Glutamatergic neuron (in vitro differentiated cells): ENCODE measurements around the gene ATRN. TPM values are rescaled to one million over a fixed set of nuclear protein-coding genes. Genes with fewer than 3 reads are reported as not detected.

Experiments used
- DNase-seq: peaks from one replicate; pipeline ENCODE4 v3.0.0; 2022
- H3K27ac Mint-ChIP-seq: one replicate; pipeline ENCODE4 v1.8.0; 2020; ENCODE audit warnings: mild to moderate bottlenecking, mixed read lengths, inconsistent platforms; ENCODE audit not compliant: unreplicated experiment
- H3K27me3 Mint-ChIP-seq: one replicate; pipeline ENCODE4 v1.8.0; 2020; ENCODE audit warnings: mild to moderate bottlenecking, moderate library complexity, mixed read lengths, inconsistent platforms; ENCODE audit not compliant: unreplicated experiment
- H3K36me3 Mint-ChIP-seq: one replicate; pipeline ENCODE4 v1.8.0; 2020; ENCODE audit warnings: mild to moderate bottlenecking, mixed read lengths, inconsistent platforms; ENCODE audit not compliant: unreplicated experiment
- H3K4me1 Mint-ChIP-seq: one replicate; pipeline ENCODE4 v1.8.0; 2020; ENCODE audit warnings: mild to moderate bottlenecking, low read depth, mixed read lengths, inconsistent platforms; ENCODE audit not compliant: unreplicated experiment
- H3K4me3 Mint-ChIP-seq: one replicate; pipeline ENCODE4 v1.8.0; 2020; ENCODE audit warnings: mild to moderate bottlenecking, mixed read lengths, inconsistent platforms; ENCODE audit not compliant: unreplicated experiment
- H3K9me3 Mint-ChIP-seq: one replicate; pipeline ENCODE4 v1.8.0; 2020; ENCODE audit warnings: mild to moderate bottlenecking, moderate library complexity, mixed read lengths, inconsistent platforms; ENCODE audit not compliant: unreplicated experiment
- CTCF ChIP-seq: fragments of 200-600 bp; sonication (generic); IDR thresholded peaks from one replicate; pipeline ENCODE4 v1.5.0; 2021; ENCODE audit not compliant: partially characterized antibody, unreplicated experiment
- total RNA-seq: library from RNA; stranded (reverse); fragmentation: NEBNext Ultra II Directional; extraction: Animal tissue kit (Norgen Biotek cat#: 25700); gene quantifications from one replicate; pipeline ENCODE4 v1.2.1, GENCODE V29; 2021; ENCODE audit not compliant: unreplicated experiment

The ATRN gene
- total RNA-seq, 1 donor from 2014 or later: 31.1 TPM

- H3K4me1 Mint-ChIP-seq: no peaks in the 10 kb centered on the region
- no peak overlapping the region for H3K4me3 Mint-ChIP-seq
- DNase-seq: no peak
- TF ChIP-seq CTCF: no peak
- H3K36me3 Mint-ChIP-seq: no peaks in the 10 kb centered on the region
- no peak overlapping the region for H3K27ac Mint-ChIP-seq
- H3K27me3 Mint-ChIP-seq: peaks cover 1% of the 10 kb centered on the region
- H3K9me3 Mint-ChIP-seq: no peaks in the 10 kb centered on the region
Observed at GRCh38 chr20:3479759-3480615, 9.2 kb downstream of the ATRN start.

GRCh38 chr20:3483309-3483708, 12.5 kb downstream of the ATRN start:
- H3K4me3 Mint-ChIP-seq: no peak overlapping the region
- H3K27me3 Mint-ChIP-seq: peaks cover 1% of the 10 kb centered on the region
- peaks cover 8% of the 10 kb centered on the region for H3K9me3 Mint-ChIP-seq
- no peak overlapping the region for H3K27ac Mint-ChIP-seq
- no peak for DNase-seq
- no peak for TF ChIP-seq CTCF
- peaks cover 15% of the 10 kb centered on the region for H3K36me3 Mint-ChIP-seq
- no peaks in the 10 kb centered on the region for H3K4me1 Mint-ChIP-seq

- Mint-ChIP-seq H3K27ac (no peak overlapping the region), H3K27me3 (no peaks in the 10 kb centered on the region), H3K4me3 (no peak overlapping the region), H3K4me1 (no peaks in the 10 kb centered on the region), H3K36me3 (peaks cover 16% of the 10 kb centered on the region), H3K9me3 (peaks cover 8% of the 10 kb centered on the region)
- no peak for DNase-seq
- TF ChIP-seq CTCF: no peak
Observed at GRCh38 chr20:3483784-3484183, 13.0 kb downstream of the ATRN start.

- no peak for TF ChIP-seq CTCF
- no peak for DNase-seq
- Mint-ChIP-seq H3K36me3 (peaks cover 16% of the 10 kb centered on the region), H3K9me3 (peaks cover 8% of the 10 kb centered on the region), H3K4me3 (no peak overlapping the region), H3K4me1 (no peaks in the 10 kb centered on the region), H3K27ac (no peak overlapping the region), H3K27me3 (no peaks in the 10 kb centered on the region)
Observed at GRCh38 chr20:3485913-3486312, 15.1 kb downstream of the ATRN start.

GRCh38 chr20:3486850-3487249, 16.0 kb downstream of the ATRN start:
- Mint-ChIP-seq H3K27me3 (no peaks in the 10 kb centered on the region), H3K4me1 (no peaks in the 10 kb centered on the region), H3K4me3 (no peak overlapping the region), H3K36me3 (peaks cover 16% of the 10 kb centered on the region), H3K27ac (no peak overlapping the region), H3K9me3 (peaks cover 8% of the 10 kb centered on the region)
- DNase-seq: no peak
- no peak for TF ChIP-seq CTCF
